Measurements from ENCODE around the gene AJM1.
A peak's percentile ranks its signal among the peaks of the same experiment; 100 is the strongest.

The AJM1 gene

DNA sequence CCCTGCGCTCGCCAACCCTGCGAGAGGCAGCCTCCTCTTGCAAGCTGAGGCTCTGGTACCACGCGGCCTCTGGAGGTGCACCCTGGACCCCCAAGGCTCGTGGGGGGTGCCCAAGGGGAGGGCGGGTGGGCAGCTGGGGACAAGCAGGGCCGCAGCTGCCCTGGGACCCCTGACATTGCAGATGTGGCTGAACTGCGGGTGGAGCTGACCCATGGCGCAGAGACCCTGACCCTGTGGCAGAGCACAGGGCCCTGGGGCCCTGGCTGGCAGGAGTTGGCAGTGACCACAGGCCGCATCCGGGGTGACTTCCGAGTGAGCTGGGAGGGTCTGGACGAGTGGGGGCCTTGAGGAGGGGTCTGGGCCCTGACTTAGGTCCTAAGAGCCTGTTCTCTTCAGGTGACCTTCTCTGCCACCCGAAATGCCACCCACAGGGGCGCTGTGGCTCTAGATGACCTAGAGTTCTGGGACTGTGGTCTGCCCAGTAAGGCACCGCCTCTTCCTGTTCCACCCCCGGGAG is 11.4 kb downstream of the AJM1 start:
- DNase-seq (ENCODE audit: low read depth in 1 of 2, low spot score in 1 of 2): no peak

DNA sequence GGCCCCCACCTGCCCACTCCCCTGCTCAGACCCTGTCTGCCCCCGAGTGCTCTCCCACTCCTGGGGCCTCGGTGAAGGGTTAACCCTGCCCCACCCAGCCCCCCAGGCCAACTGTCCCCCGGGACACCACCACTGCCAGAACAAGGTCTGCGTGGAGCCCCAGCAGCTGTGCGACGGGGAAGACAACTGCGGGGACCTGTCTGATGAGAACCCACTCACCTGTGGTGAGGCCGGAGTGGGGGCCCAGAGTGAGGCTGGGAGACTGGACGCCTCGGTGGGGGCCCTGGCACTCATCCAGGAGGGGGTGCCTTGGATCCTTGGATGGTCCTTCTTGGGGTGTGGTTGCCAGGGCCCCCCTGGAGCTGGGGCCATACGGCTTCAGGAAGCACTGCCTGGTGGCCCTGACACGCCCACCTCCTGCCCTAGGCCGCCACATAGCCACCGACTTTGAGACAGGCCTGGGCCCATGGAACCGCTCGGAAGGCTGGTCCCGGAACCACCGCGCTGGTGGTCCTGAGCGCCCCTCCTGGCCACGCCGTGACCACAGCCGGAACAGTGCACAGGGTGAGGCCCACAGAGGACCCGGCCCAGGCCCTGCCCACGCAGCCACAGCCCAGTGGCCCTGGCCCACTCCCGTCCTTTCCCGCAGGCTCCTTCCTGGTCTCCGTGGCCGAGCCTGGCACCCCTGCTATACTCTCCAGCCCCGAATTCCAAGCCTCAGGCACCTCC is 12.0 kb downstream of the AJM1 start:
- DNase-seq (ENCODE audit: low read depth in 1 of 2, low spot score in 1 of 2): no peak

DNA sequence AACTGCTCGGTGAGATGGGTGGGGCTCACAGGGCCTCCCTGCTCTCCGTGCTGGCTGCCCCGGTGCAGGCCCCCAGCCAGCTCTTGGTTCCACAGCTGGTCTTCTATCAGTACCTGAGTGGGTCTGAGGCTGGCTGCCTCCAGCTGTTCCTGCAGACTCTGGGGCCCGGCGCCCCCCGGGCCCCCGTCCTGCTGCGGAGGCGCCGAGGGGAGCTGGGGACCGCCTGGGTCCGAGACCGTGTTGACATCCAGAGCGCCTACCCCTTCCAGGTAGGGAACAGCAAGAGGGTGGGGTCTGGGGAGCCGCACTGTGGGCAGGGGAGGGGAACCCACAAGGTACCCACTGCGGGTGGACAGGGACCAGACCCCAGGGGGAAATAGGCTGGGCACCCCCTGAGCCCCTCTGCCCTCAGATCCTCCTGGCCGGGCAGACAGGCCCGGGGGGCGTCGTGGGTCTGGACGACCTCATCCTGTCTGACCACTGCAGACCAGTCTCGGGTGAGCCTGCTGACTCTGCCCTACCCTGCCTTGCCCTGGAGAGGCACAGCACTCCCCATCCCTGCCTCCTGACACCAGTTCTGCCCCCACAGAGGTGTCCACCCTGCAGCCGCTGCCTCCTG is 12.7 kb downstream of the AJM1 start:
- DNase-seq (ENCODE audit: low read depth in 1 of 2, low spot score in 1 of 2): no peak

DNA sequence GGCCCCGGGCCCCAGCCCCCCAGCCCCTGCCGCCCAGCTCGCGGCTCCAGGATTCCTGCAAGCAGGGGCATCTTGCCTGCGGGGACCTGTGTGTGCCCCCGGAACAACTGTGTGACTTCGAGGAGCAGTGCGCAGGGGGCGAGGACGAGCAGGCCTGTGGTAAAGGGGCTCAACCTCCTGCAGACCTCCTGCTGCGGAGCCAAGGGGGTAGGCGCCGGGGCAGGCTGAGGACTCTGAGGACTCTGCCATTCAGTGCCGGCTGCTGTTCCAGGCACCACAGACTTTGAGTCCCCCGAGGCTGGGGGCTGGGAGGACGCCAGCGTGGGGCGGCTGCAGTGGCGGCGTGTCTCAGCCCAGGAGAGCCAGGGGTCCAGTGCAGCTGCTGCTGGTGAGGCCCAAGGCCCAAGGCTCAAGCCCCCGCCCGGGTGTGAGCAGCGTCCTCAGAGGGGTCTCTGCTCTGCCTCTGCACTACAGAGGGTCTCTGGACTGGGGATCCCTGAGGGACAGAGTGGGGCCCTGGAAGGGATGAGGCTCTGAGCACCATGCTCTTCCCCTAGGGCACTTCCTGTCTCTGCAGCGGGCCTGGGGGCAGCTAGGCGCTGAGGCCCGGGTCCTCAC is 13.3 kb downstream of the AJM1 start:
- DNase-seq (ENCODE audit: low read depth in 1 of 2, low spot score in 1 of 2): no peak

DNA sequence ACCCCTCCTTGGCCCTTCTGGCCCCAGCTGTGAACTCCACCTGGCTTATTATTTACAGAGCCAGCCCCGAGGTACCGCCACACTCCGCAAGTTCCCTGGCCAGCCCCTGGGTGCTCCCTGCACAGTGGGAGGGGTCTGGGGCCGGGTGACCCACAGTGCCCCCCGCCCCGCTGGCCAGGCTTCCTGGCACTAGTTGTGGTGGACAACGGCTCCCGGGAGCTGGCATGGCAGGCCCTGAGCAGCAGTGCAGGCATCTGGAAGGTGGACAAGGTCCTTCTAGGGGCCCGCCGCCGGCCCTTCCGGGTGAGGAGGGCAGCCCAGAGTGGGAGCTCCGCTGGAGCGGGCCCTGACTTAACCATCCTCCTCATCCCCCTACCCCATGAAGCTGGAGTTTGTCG is 13.8 kb downstream of the AJM1 start:
- DNase-seq (ENCODE audit: low read depth in 1 of 2, low spot score in 1 of 2): no peak

DNA sequence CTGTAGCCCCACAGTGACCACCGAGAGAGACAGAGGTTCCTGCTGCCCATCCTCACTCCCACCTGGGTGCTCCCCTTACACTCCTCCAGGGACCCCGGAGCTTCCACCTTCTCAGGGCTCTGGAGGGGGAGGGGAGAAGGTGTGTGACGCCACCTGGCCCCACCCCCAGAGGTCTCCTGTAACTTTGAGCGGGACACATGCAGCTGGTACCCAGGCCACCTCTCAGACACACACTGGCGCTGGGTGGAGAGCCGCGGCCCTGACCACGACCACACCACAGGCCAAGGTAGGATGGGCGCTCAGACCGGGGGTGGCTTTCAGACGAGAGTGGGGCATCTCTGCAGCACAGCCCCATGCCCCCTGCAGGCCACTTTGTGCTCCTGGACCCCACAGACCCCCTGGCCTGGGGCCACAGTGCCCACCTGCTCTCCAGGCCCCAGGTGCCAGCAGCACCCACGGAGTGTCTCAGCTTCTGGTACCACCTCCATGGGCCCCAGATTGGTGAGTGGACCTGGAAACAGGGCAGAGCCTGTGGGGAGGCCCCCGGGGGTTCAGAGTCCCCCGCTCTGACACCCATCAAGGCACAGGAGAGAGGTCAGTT is 14.4 kb downstream of the AJM1 start:
- no peak for DNase-seq (ENCODE audit: low read depth in 1 of 2, low spot score in 1 of 2)

DNA sequence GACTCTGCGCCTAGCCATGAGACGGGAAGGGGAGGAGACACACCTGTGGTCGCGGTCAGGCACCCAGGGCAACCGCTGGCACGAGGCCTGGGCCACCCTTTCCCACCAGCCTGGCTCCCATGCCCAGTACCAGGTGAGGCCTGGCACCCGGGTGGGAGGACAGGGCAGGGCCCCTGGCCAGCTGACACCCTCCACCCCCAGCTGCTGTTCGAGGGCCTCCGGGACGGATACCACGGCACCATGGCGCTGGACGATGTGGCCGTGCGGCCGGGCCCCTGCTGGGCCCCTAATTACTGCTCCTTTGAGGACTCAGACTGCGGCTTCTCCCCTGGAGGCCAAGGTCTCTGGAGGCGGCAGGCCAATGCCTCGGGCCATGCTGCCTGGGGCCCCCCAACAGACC is 14.9 kb downstream of the AJM1 start:
- no peak for DNase-seq (ENCODE audit: low read depth in 1 of 2, low spot score in 1 of 2)

DNA sequence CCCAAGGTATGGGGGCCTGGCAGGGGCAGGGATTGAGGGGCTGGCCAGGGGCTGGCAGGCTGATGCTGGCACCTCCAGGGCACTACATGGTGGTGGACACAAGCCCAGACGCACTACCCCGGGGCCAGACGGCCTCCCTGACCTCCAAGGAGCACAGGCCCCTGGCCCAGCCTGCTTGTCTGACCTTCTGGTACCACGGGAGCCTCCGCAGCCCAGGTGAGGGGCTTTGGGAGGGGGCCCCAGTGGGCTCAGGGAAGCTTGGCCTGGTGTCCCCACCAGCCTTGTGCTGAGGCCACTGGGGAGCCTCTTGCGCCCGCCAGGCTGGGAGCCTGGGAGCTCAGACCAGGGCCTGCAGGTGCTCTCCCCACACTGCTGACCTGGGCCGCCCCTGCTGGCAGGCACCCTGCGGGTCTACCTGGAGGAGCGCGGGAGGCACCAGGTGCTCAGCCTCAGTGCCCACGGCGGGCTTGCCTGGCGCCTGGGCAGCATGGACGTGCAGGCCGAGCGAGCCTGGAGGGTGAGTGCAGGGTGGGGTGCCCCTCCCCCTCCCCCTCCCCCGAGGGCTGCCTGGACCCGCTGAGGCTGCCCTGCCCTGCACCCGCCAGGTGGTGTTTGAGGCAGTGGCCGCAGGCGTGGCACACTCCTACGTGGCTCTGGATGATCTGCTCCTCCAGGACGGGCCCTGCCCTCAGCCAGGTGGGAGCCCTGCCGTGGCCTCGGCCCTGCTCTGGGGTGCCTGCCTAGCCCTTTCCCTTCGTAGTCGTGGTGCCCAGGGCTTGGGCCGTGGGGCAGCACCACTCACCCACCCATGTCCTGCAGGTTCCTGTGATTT is 15.5 kb downstream of the AJM1 start:
- DNase-seq (ENCODE audit: low read depth in 1 of 2, low spot score in 1 of 2): no peak

DNA sequence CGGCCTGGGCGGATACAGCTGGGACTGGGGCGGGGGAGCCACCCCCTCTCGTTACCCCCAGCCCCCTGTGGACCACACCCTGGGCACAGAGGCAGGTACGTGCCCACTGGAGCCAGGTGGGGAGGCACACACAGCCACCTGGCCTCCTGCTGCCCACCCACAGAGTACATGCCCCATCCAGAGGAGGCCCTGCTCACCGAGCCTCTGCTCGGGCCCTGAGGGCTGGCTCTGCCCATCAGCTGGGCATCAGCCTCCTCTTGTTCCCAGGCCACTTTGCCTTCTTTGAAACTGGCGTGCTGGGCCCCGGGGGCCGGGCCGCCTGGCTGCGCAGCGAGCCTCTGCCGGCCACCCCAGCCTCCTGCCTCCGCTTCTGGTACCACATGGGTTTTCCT is 16.2 kb downstream of the AJM1 start:
- DNase-seq (ENCODE audit: low read depth in 1 of 2, low spot score in 1 of 2): no peak

DNA sequence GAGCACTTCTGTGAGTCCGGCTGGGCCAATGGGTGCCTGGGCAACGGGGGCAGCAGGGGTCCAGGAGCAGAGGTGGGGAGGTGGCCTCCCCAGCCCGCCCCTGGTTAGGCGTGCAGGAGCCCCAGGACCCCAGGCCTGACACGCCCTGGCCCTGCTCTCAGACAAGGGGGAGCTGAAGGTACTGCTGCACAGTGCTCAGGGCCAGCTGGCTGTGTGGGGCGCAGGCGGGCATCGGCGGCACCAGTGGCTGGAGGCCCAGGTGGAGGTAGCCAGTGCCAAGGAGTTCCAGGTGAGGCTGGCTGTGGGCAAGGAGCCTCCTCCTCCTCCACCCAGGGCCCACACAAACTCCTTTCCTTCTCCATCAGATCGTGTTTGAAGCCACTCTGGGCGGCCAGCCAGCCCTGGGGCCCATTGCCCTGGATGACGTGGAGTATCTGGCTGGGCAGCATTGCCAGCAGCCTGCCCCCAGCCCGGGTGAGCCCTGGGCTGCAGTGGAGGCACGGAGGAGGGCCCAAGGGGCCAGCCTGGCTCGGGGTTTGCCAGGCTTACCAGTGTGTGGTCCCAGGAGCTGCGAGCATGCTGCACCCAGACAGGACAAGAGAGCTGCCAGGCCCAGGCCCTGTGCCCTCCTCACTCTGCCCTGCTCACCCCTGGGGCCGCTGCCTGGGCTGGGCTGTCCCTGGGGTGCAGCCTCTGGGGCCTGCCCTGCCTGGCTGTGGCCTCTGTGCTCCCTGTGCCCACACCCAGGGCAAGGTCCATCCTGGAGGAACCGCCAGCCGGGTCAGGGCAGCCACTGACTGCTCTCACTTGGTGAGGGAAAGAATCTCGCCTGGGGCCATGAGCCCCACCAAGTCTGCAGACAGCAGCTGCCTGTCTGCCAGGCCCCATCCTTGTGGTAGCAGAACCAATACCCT is 16.8 kb downstream of the AJM1 start:
- peak in 1 of 2 donors; percentile 0 for DNase-seq (ENCODE audit: low read depth in 1 of 2, low spot score in 1 of 2)

DNA sequence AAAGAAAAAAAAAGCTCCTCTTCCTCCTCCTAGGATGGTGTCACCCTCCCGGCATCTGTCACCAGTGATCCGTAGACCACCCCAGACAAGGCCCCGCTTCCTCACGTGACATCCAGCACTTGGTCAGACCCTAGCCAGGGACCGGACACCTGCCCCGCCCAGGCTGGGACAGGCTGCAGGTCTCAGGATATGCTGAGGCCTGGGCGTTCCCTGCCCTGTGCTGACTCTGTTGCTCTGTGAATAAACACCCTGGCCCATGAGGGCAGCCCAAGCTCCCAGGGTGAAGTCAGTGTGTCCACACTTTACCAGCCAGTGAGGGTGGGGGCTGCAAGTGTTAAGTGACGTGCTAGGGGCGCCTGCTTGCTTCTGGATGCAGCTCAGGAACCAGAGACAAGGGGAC is 18.3 kb downstream of the AJM1 start:
- no peak for DNase-seq (ENCODE audit: low read depth in 1 of 2, low spot score in 1 of 2)

DNA sequence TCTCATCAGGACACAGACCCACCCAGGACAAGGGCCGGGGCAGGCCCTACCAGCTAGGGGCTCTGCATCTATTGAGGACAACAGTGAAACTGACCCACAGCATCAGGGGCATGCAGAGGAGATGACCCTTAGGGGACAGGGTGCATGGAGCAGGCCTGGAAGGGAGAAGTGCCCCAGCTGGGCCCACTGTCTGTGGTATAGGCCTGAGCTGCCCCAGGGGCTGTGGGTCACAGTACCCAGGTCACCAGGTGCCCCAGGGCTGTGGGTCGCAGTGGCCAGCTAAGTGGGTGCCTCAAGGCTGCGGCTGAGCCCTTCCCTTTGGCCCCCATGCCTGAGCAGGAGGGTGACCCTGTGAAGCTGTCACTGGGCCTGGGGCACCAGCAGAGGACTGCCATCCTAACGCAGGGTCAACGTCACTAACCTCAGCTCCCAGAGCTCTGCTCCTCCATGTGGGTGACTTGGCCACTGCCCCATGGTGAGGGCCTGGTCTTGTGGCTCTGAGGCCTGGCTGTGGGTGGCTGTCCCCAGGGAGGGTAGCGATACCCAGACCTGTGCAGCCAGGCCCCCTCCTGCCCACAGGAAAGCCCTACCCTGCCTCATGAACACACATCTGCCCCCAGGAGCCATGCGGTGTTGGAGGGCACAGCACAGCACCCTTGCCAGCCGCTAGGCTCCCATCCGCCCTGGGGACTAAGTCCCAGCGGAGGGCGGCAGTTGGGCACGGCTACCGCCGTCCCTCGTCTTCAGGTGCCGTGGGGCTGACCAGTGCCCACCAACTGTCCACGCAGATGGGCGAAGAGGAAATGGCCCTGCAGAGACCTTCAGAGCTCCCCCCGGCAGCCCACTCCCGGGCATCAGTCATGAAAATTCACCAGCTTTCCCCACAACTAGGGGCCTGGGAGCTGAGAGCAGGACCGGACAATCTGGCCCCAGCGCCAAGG is 18.9 kb downstream of the AJM1 start:
- DNase-seq (ENCODE audit: low read depth in 1 of 2, low spot score in 1 of 2): no peak

DNA sequence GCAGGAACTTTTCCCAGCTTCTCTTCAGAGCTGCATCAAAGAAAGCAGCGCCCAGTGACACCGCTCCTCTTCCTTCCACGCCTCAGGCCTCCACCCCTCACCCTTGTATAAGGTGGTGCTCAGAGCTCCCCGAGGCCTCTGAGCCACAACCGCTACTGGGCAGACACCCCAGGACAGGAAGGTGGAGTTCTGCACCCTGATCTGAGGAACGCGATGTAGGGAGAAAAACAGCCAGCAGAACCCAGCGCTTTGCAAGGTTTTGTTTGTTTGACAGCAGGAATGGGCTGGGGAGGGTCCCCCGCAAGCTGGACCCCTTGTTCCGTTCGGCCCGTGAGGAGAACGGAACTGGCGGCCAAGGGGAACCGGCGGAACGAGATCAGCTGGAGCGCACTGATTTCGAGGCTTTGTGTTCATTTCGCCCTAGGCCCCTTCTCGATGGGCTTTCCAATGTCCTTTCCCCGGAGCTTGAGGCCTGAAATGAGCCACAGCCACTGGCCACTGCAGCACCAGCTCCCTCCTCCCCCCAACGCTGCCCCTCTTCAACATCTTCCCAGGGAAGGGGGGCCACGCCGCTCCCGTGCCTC is 19.7 kb downstream of the AJM1 start:
- DNase-seq (ENCODE audit: low read depth in 1 of 2, low spot score in 1 of 2): no peak

DNA sequence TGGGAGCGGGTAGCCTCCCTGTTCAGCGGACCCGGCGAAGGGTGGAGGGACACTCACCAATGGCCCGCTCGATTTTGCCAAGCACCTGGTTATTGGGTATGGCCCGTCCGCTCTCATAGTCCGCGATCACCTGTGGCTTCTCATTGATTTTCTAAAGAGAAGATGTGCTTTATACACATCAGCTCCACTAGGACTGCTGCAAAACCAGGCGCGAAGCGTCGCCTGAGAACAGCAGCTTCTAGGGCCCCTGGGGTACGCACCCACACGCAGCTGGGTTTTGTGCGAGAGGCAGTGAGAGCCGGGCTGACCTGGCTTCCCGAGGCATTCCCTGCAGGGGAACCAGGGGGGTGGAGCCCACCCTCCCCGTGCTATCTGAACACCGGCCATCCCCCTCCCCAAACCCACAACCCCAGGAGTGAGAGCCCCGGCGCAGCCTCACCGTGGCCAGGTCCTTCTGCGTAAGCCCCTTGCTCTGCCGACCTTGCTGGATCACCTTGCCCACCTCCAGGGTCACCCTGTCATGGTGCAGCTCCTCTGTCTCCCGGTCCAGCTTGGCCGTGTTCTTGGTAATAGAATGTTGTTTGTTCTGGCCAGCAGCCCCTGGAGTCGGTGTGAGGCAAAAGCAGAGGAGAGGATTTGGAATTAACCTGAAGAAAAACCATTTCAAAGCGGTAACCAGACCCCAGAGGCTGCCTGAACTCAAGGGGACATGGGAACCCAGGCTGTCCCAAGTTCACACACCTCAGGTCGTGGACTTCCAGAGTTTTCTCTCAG is 20.8 kb downstream of the AJM1 start:
- DNase-seq (ENCODE audit: low read depth in 1 of 2, low spot score in 1 of 2): no peak

DNA sequence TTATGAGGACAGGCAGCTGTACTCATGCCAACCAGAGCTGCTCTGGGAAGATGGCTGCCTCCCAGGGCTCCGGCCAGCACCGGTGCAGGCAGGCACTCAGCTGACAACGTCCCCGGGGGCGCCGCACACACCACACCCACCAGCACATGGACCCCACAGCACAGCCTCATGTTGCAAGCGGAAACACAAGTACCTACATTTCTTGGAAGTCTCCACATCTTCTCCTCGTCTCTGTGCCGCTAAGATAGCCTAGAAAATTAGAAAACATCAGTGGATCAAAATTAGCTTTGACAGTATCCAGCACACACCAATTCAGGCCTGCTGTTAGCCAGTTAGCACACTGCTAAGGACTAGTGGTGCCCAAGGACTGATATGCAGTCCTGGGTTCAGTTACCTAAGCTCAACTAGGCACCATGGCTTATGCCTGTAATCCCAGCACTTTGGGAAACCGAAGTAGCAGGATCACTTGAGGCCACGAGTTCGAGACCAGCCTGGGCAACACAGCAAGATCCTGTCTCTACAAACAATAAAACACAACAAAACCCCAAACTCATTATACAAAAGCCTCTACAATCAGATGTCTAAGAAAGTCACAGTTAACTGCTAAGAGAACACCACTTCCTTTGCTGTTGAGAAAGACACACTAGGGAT is 21.5 kb downstream of the AJM1 start:
- no peak for DNase-seq (ENCODE audit: low read depth in 1 of 2, low spot score in 1 of 2)

DNA sequence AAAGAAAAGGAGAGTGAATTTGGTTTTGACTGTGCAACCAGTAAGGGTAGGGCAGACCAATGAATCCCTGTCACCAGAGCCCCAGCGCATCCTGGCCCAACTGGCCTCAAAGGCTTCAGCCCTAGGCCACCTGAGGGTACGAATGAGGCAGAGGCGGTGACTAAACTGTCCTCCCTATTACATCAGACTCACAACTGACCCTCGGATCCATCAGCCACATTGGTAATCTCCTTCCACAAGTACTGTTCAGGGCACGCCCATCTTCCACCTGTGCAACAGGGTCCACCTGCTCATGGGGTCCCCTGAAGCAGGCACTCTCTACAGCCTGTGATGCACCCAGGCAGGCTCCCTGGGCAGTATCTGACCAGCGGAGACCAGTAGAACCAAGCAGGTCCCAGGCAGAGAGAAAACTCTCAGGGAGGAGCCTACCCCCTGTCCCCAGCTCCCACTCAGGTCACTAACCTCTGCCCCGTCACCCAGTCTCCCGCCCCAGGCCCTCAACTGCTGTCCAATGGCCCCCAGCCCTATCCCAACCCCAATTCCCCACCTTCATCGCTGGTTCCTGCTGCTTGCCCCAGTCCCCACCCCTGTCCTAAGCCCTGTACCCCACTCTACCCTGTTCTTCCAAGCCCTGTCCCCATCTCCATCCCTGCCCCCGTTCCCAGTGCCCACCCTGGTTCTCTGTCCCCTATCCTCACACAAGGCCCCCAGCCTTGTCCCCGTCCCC is 22.9 kb downstream of the AJM1 start:
- no peak for DNase-seq (ENCODE audit: low read depth in 1 of 2, low spot score in 1 of 2)

DNA sequence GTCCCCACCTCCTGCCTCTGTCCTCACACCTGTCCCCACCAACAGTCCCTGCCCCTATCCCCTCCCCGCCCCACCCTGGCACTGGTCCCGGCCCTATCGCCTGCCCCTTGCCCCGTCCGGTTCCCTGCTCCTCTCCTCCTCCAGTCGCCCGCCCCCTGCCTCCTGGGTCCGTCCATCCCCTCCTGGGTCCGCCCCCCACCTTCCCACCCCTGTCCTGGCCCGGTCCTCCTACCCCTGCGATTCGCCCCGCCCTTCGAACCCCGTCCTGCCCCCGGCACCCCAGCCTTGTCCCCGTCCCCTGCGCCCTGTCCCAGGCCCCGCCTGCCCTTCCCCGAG is 23.5 kb downstream of the AJM1 start:
- DNase-seq (ENCODE audit: low read depth in 1 of 2, low spot score in 1 of 2): no peak

Measured in activated T-helper 1 cell treated with anti-CD3 and anti-CD28 coated beads, Interleukin-2, amount 50 U/mL, for 16 hours (primary cell).